Pericardium fibroblast (primary cell): Measurements from ENCODE around the gene TOPORS. TPM values are rescaled to one million over a fixed set of nuclear protein-coding genes. Genes with fewer than 3 reads are reported as not detected.

Experiments
- total RNA-seq: library from RNA; depleted of rRNA; stranded (reverse); fragments of >200 nt; gene quantifications from 2 replicates; pipeline ENCODE4 v1.2.3, GENCODE V29; 2015

Gene TOPORS
- 10.9 and 17.0 TPM in 2 replicates for total RNA-seq

DNA sequence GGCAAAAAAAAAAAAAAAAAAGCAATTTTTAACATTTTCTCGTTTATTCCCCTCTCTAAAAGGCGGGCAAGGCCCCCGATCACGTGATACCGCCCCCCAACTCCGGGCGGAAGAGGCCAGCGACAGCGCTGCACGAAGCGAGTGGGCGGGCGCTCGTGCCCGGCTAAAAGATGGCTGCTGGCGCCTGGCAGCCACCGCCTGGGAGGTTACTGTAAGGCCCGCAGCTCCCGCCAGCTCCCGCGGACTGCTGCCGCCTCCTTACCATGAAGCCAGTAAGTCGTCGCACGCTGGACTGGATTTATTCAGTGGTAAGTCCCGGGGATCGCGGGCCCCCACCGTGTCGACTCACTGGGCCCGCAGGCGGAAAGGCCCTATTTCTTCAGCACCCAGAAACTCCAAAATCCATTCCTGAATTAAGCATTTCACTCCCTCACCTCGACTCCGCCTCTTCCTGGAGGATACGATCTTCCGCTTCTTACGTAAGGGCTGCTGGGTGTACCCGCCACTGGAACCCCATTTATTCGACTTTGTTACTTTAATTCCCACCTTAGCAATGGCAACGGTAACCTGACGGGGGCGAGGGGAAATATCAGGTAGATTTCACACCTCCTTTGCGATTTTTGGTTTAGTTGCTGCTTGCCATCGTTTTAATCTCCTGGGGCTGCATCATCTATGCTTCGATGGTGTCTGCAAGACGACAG is at the start of gene TOPORS, which contains the start of gene SMIM27:
Gene TOPORS, minus strand, starts transcription at position 415 of the 701 bp plus-strand sequence. Its CDS starts 150 bp downstream, at position 265.
Gene SMIM27, plus strand, starts transcription at position 156 of the 701 bp plus-strand sequence. Its CDS starts 108 bp downstream, at position 264.

GRCh38 chr9:32572900-32573523 is 20.6 kb upstream of the TOPORS start, which contains the start of gene NDUFB6:
Gene NDUFB6 (minus strand): TSS chr9:32573159. CDS start chr9:32573060, 99 bp downstream.

DNA sequence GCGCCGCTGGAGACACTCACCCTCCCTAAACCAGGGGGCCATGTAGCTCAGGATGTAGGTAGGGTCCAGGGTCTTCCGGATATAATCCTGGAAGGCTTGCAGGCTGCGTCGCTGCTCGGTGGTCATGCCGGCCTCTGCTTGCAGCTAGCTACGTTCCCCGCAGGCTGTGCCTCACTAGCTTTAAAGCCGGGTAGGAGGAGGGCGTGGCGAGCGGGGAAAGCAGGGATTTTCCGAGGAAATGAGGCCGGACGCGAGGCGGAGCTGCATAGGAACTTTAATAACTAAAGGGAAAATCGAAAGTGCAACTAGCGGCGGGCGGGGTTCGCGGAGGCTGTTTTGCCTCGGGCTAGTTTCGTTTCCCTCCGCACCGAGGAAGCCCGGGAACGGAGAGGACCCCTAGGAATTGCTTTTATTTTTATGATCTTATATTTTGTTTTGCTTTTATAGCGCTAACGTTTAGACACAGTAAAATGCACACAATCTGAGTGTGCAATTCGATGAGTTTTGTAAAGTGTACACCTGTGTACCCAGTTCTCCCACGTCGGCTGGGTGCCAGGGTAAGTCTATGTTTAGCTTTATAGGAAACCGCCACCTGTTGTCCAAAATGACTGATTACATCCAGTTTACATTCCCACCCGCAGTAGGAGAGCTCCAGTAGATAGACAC is 26.2 kb downstream of the TOPORS start, which contains the start of gene RIGI:
Gene RIGI, minus strand, starts transcription at position 156 of the 666 bp plus-strand sequence. Its CDS starts 30 bp downstream, at position 126.

Other genes with a start within 250 kb of the TOPORS start
- 47.4 and 60.8 TPM in 2 replicates for gene ACO1, start 167.9 kb downstream of the TOPORS start, total RNA-seq
- 3.3 and 3.5 TPM in 2 replicates for gene RIGI, start 26.4 kb downstream of the TOPORS start, total RNA-seq
- 6.6 and 10.6 TPM in 2 replicates for gene SMIM27, start 259 bp downstream of the TOPORS start, total RNA-seq
- gene NDUFB6, start 20.6 kb upstream of the TOPORS start, total RNA-seq: 38.2 and 47.8 TPM in 2 replicates
- gene TAF1L, start 83.1 kb upstream of the TOPORS start, total RNA-seq: not detected in 2 replicates
- gene TMEM215, start 231.0 kb upstream of the TOPORS start, total RNA-seq: under 0.01 TPM in 1 of 2 replicates, not detected in the other